Measurements from ENCODE around the gene FOXP1.
"Not testable (repeated sequence)": the region's sequence is repeated elsewhere in the genome, so short reads cannot be mapped to it uniquely, and the experiment has no call there.

Gene FOXP1

GRCh38 chr3:71533588-71533987 is 49.9 kb downstream of the FOXP1 start:
- in situ Hi-C loops (cut with MboI; ENCODE audit: low sequenced_read_pairs), result no loop called here

GRCh38 chr3:71532639-71533395 is 50.7 kb downstream of the FOXP1 start:
- in situ Hi-C loops (cut with MboI; ENCODE audit: low sequenced_read_pairs), result no loop called here

GRCh38 chr3:71530903-71531530 is 52.5 kb downstream of the FOXP1 start:
- in situ Hi-C loops (cut with MboI; ENCODE audit: low sequenced_read_pairs), result no loop called here

GRCh38 chr3:71528816-71529215 is 54.7 kb downstream of the FOXP1 start:
- in situ Hi-C loops (cut with MboI; ENCODE audit: low sequenced_read_pairs), result no loop called here

- in situ Hi-C loops (cut with MboI; ENCODE audit: low sequenced_read_pairs), result not testable (repeated sequence)
These were observed 57.1 kb downstream of the FOXP1 start for GRCh38 chr3:71526448-71526847.

- in situ Hi-C loops (cut with MboI; ENCODE audit: low sequenced_read_pairs), result no loop called here
These were observed 58.1 kb downstream of the FOXP1 start for GRCh38 chr3:71525391-71525790.

- in situ Hi-C loops (cut with MboI; ENCODE audit: low sequenced_read_pairs), result no loop called here
These were observed 58.9 kb downstream of the FOXP1 start for GRCh38 chr3:71524672-71525071.

- in situ Hi-C loops (cut with MboI; ENCODE audit: low sequenced_read_pairs), result no loop called here
These were observed 59.9 kb downstream of the FOXP1 start for GRCh38 chr3:71523628-71524027.

- in situ Hi-C loops (cut with MboI; ENCODE audit: low sequenced_read_pairs), result no loop called here
These were observed 61.3 kb downstream of the FOXP1 start for GRCh38 chr3:71521940-71522876.

- in situ Hi-C loops (cut with MboI; ENCODE audit: low sequenced_read_pairs), result no loop called here
These were observed 62.5 kb downstream of the FOXP1 start for GRCh38 chr3:71521021-71521352.

GRCh38 chr3:71520161-71521020 is 63.1 kb downstream of the FOXP1 start:
- in situ Hi-C loops (cut with MboI; ENCODE audit: low sequenced_read_pairs), result no loop called here

- in situ Hi-C loops (cut with MboI; ENCODE audit: low sequenced_read_pairs), result no loop called here
These were observed 65.4 kb downstream of the FOXP1 start for GRCh38 chr3:71518089-71518488.

GRCh38 chr3:71517271-71517791 is 66.2 kb downstream of the FOXP1 start:
- in situ Hi-C loops (cut with MboI; ENCODE audit: low sequenced_read_pairs), result no loop called here

- in situ Hi-C loops (cut with MboI; ENCODE audit: low sequenced_read_pairs), result no loop called here
These were observed 67.7 kb downstream of the FOXP1 start for GRCh38 chr3:71515636-71516365.

- in situ Hi-C loops (cut with MboI; ENCODE audit: low sequenced_read_pairs), result no loop called here
These were observed 68.9 kb downstream of the FOXP1 start for GRCh38 chr3:71514621-71515020.

GRCh38 chr3:71513515-71513914 is 70.0 kb downstream of the FOXP1 start:
- in situ Hi-C loops (cut with MboI; ENCODE audit: low sequenced_read_pairs), result no loop called here

GRCh38 chr3:71513081-71513480 is 70.4 kb downstream of the FOXP1 start:
- in situ Hi-C loops (cut with MboI; ENCODE audit: low sequenced_read_pairs), result no loop called here

GRCh38 chr3:71512544-71512943 is 71.0 kb downstream of the FOXP1 start:
- in situ Hi-C loops (cut with MboI; ENCODE audit: low sequenced_read_pairs), result no loop called here

GRCh38 chr3:71512000-71512399 is 71.5 kb downstream of the FOXP1 start:
- in situ Hi-C loops (cut with MboI; ENCODE audit: low sequenced_read_pairs), result no loop called here

- in situ Hi-C loops (cut with MboI; ENCODE audit: low sequenced_read_pairs), result no loop called here
These were observed 72.1 kb downstream of the FOXP1 start for GRCh38 chr3:71511446-71511845.
